Suppressor macrophage treated with lipopolysaccharide for 1 hour (primary cell): ENCODE measurements around the gene CHCHD2.
"Not testable (repeated sequence)": the region's sequence is repeated elsewhere in the genome, so short reads cannot be mapped to it uniquely, and the experiment has no call there.

Experiments
- DNase-seq, 3 donors: peaks; one replicate each; pipeline ENCODE4 v3.0.0-alpha.2; 2020 to 2022

Gene CHCHD2

DNA sequence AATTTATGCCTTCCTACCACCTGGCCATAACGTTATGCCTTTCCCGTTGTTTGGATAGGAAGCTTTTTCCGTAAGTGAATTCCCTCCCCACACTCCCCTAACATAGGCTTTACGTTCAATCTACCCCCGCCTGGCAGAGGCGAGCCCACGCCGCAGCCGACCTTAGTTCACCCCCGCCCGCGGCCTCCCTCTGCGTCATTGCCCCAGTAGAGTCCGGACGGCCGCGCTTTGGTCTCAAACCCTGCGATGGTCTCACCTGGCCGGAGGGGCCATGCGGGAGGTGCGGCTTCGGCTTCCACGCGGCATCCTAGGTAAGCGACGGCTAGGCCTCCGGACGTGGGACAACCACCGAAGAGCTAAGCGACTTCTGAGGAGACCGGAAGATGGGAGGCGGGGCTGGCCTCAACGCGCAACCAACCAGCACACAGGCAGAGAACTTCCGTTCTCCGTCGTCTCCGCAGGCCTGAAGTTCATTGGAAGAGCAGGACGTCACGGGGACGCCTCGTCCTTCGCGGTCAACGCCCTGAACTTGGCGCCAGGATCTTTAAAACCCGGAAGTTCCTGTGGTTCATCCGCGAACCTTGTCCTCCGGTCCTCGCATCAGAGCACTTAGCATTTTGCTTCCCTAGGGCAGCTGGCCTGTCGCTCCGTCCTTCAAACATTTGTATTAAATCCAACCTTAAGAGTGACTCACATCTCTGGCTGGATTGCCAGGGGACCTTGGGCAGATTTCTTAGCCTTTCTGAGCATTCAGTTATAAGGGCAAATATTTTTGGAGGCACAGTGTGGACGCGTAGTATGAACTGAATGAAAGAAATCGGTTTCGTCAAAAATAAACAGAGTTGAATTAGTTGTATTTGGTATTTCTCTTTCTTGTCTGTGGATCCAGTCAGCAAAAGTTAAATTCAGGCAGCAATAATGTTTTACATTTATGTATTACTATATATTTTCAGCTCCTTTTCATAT lies at the start of gene CHCHD2:
CHCHD2 (minus strand) TSS at position 369 of the 966 bp plus-strand sequence; CDS start at position 306, 63 bp downstream.
- DNase-seq: peak; percentile 96 to 99 (median 98)

GRCh38 chr7:56131062-56131461 lies 24.8 kb upstream of the CHCHD2 start:
- DNase-seq: not testable (repeated sequence)

- DNase-seq: no peak
Observed at GRCh38 chr7:56127241-56127975, 21.1 kb upstream of the CHCHD2 start.

DNA sequence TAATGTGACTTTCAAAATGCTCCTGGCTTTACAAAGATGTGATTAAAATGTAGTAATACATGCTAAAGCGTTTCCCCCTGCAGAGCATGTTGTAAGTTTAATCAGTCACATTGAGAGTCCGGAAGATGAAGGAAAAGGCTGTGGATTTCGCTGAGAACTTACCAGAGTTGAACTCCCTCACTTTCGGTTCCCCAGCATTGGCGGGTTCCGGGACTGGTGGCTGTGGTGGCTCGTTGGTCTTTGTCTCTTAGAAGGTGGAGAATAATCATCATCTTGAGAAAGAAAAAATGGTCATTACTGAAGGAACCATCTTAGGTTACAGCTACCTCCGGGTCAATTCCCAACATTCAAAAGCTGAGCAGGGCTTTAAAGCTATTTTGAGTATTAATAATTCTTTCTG lies 19.6 kb upstream of the CHCHD2 start:
- DNase-seq: no peak

DNA sequence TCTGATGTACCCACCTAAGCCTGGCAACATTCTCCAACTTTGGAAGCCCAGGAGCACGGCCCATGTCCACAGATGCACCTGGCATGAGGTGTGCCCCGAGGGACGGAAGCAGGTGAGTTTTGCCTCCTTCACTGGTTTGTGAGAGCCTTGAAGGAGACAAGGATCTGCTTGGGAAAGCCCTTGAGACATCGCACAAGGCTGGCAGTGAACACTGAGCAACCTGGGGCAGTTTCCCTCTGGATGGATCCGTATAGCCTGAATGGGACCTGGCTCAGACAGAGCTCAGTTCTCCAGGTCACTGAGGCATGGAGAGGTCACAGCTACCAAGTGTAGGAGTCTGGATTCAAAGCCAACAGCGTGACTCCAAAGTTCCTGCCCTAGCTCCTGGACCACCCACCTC lies 18.7 kb upstream of the CHCHD2 start:
- DNase-seq: no peak

GRCh38 chr7:56121440-56121839 lies 15.2 kb upstream of the CHCHD2 start:
- no peak for DNase-seq

GRCh38 chr7:56115852-56116538 lies 9.7 kb upstream of the CHCHD2 start, which contains the start of gene NUPR2:
NUPR2 (minus strand) TSS chr7:56116417; CDS start chr7:56116314, 103 bp downstream.
- DNase-seq: no peak

DNA sequence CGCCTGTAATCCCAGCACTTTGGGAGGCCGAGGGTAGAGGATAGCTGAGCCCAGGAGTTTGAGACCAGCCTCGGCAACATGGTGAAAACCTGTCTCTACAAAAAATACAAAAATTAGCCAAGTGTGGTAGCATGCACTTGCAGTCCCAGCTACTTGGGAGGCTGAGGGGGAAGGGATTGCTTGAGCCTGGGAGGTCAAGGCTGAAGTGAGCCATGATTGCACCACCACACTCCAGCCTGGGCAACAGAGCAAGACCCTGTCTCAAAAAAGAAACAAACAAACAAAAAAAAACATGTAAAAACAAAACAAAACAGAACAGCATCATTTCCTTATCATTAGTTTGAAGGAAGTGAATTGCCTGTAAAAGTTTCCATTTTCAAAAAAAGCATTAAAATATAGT lies 6.0 kb upstream of the CHCHD2 start:
- not testable (repeated sequence) for DNase-seq

DNA sequence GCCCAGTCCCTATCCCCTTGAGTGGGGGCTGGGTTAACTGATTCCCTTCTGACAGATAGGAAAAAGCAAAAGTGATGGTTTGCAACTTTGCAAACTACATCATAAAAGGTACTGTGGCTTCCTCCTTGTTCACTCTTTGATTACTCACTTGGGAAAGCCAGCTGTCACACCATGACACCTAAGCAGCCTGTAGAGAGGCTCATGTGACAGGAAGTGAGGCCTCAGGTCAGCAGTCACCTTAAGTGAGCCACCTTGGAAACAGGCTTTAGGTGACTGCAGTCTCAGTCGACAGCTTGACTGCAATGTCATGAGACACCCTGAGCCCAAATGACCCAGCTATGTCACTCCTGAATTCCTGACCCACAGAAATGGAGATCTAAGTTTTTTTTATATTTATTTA lies 4.3 kb upstream of the CHCHD2 start:
- no peak for DNase-seq

DNA sequence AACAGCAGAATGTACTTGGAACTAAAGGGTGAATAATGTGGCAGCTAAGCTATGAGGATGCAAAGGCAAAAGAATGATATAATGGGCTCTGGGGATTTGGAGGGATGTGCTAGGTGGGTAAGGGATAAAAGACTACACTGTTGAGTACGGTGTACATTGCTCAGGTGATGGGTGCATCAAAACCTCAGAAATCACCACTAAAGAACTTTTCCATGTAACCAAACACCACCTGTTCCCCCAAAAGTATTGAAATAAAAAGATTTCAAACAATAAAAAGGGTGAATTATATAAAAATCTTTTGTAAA lies 1.6 kb upstream of the CHCHD2 start:
- DNase-seq: no peak

- peak; percentile 51 to 72 (median 69) for DNase-seq
Observed at GRCh38 chr7:56105508-56105907, 768 bp downstream of the CHCHD2 start.

GRCh38 chr7:56104138-56104537 lies 2.1 kb downstream of the CHCHD2 start:
- DNase-seq: not testable (repeated sequence)

GRCh38 chr7:56099653-56100052 lies 6.6 kb downstream of the CHCHD2 start:
- DNase-seq: no peak

- not testable (repeated sequence) for DNase-seq
Observed at GRCh38 chr7:56098187-56099008, 7.9 kb downstream of the CHCHD2 start.

DNA sequence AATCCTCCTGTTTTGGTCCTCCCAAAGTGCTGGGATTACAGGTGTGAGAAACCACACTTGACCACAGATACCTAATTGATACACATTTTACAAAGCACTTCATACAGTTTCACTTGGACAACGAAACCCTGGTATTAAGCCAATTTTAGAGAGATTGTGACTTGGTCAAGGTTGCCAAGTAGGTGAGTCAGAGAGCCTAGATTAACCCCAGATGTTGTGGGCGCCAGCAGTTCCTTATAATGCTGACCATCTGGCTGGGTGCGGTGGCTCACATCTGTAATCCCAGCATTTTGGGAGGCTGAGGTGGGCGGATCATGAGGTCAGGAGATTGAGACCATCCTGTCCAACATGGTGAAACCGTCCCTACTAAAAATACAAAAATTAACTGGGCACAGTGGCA lies 8.6 kb downstream of the CHCHD2 start:
- DNase-seq: peak in 2 of 3 donors; percentile 20 to 31

- no peak for DNase-seq
Observed at GRCh38 chr7:56092789-56093531, 13.3 kb downstream of the CHCHD2 start, which contains the start of gene PHKG1. PHKG1 (minus strand) TSS chr7:56092952; CDS start chr7:56088941, 4,011 bp downstream.

DNA sequence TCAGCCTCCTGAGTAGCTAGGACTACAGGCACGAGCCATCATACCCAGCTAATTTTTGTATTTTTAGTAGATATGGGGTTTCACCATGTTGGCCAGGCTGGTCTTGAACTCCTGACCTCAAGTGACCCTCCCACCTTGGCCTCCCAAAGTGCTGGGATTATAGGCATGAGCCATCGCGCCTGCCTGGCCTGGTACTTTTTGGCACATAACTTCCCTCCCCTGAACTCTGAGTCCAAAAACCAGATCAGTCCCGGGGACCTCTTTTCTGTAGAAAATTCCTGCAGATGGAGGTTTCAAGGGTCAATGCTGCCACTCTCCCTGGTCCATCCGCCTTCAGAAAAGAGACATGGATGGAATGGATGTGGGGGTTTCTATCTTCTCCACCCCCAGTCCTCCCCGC lies 13.9 kb downstream of the CHCHD2 start:
- not testable (repeated sequence) for DNase-seq

DNA sequence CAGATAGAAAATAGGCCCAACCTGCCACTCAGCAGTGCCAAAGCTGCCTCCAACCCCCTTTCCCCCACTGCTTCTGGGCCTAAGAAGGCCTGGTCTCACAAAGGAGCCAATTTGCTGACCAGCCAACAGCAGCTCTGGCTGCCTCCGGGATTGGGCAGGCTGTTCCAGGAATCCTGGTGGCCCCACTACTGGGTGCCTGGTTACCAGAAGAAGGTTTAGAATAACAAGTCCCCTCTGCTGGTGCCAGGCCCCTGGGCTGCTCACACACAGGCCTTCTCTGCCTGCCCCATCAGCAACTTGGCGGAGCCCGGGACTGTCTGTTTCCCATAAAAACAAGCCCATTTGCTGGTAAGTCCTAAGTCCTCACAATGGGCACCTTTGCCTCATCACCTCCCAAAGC lies 14.7 kb downstream of the CHCHD2 start:
- DNase-seq: no peak

GRCh38 chr7:56087445-56087844 lies 18.8 kb downstream of the CHCHD2 start:
- no peak for DNase-seq

- no peak for DNase-seq
Observed at GRCh38 chr7:56086761-56087160, 19.5 kb downstream of the CHCHD2 start.

GRCh38 chr7:56083150-56083785 lies 23.0 kb downstream of the CHCHD2 start:
- DNase-seq: no peak
